ENCODE data around the gene SLC49A3. TPM values are rescaled to one million over a fixed set of nuclear protein-coding genes. Genes with fewer than 3 reads are reported as not detected.

The SLC49A3 gene
- total RNA-seq, 1 experiment from 2014 or later = 5.5 TPM

- TF ChIP-seq ZFX (IDR thresholded peaks at IDR 0.05) (no peak), TCF7L2 (IDR thresholded peaks at IDR 0.05; ENCODE audit: borderline replicate concordance, extremely low read depth, insufficient read depth, insufficient read length) (no peak), CEBPB (IDR thresholded peaks at IDR 0.05; ENCODE audit: low read depth) (no peak), ELF1 (IDR thresholded peaks at IDR 0.05; ENCODE audit: borderline replicate concordance, low read depth) (no peak)
Measured at GRCh38 chr4:666436-666810, 22.5 kb downstream of the SLC49A3 start (continued).

- Histone ChIP-seq H3K9ac (ENCODE audit: low read length) (no peak overlapping the region), H2AFZ (ENCODE audit: low read depth, low read length, poor library complexity, severe bottlenecking) (no peak overlapping the region), H3K79me2 (ENCODE audit: insufficient read depth, low read length) (no peaks in the 10 kb centered on the region), H3K36me3 (ENCODE audit: control insufficient read depth in 1 of 2, insufficient read depth in 2 of 2, low read length in 2 of 2) (peaks cover 0 to 2% of the 10 kb centered on the region in 2 experiments; a peak in 1 of 4 replicates), H3K4me1 (ENCODE audit: control insufficient read depth in 1 of 2, insufficient read depth in 2 of 2, low read length in 2 of 2) (peaks cover 0 to 6% of the 10 kb centered on the region in 2 experiments; a peak in 1 of 4 replicates), H3K27me3 (ENCODE audit: insufficient read depth, low read length) (no peaks in the 10 kb centered on the region), H3K27ac (ENCODE audit: low read depth, low read length) (no peak overlapping the region), H3K9me2 (ENCODE audit: insufficient read depth) (no peaks in the 10 kb centered on the region), H3K4me2 (ENCODE audit: low read length) (no peak overlapping the region), H3K4me3 (replicated peaks in 1 of 2; ENCODE audit: low read depth in 1 of 2, low read length in 2 of 2) (no peak overlapping the region), H4K20me1 (ENCODE audit: insufficient read depth) (no peaks in the 10 kb centered on the region), H3K9me3 (ENCODE audit: control insufficient read depth in 1 of 2, insufficient read depth in 1 of 2, low read depth in 1 of 2, low read length in 2 of 2) (no peaks in the 10 kb centered on the region)
- intact Hi-C loops (cut with micrococcal nuclease) = no loop called here
- RAD21 ChIA-PET (ENCODE audit: low non-redundant PET in 1 of 2, low total read pairs in 2 of 2, uncharacterized antibody in 2 of 2, unreplicated experiment in 2 of 2) = no interaction called here
- CTCF ChIA-PET = no interaction called here
- BruUV-seq (replicated peaks) = no TSS peak
- ATAC-seq (no peak), DNase-seq (ENCODE audit: low read depth, low spot score) (no peak)
- no peak for TF ChIP-seq ATF3 (IDR thresholded peaks at IDR 0.05)
- TF ChIP-seq SP1 (IDR thresholded peaks at IDR 0.05; ENCODE audit: low read depth) = no peak
- TF ChIP-seq JUND (IDR thresholded peaks at IDR 0.05) = no peak
- TF ChIP-seq ZFX (IDR thresholded peaks at IDR 0.05) = no peak
- no peak for TF ChIP-seq ZNF274 (IDR thresholded peaks at IDR 0.05; ENCODE audit: low read depth, low read length)
- TF ChIP-seq CTCF (IDR thresholded peaks at IDR 0.05 in 2 of 3, conservative IDR thresholded peaks at IDR 0.05 in 1 of 3; ENCODE audit: borderline replicate concordance in 1 of 3, insufficient read depth in 1 of 3, low read depth in 2 of 3, low read length in 2 of 3) = no peak
- no peak for TF ChIP-seq CEBPB (IDR thresholded peaks at IDR 0.05; ENCODE audit: low read depth)
- POLR2A ChIA-PET = no interaction called here
Measured at GRCh38 chr4:665751-666435, 23.1 kb downstream of the SLC49A3 start.

All from HCT116 (cell line).